IPS-NIHi7 (cell line): ENCODE data around the gene SCIMP.
"Not testable (repeated sequence)": the region's sequence is repeated elsewhere in the genome, so short reads cannot be mapped to it uniquely, and the experiment has no call there.

ENCODE experiments used
- DNase-seq: peaks from one replicate; pipeline ENCODE4 v3.0.0; 2012; ENCODE audit warnings: mixed read lengths; ENCODE audit errors: extremely low spot score

SCIMP gene

DNA sequence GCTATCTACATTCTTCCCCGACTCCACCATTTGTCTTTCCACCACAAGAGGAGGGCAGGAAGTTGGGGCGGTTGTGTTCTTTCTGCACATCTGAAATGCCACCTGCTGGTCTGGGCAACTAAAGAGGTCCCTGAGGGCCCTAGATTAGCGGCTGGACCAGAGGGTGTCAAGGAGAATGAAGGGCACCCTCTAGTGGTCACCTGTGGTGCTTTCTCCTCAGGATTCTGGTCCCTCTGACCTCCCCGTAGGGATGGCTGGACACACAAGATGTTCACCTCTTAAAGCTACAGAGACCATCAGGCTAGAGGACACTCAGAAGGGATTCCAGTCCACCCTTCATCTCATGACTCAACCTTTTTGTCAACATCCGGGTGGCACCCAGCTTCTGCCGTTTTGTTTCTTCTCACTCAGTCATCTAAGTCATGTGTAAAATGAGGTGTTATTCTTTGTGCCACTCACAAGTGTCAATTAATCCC, 2.9 kb upstream of the SCIMP start:
- peak; percentile 94 for DNase-seq

DNA sequence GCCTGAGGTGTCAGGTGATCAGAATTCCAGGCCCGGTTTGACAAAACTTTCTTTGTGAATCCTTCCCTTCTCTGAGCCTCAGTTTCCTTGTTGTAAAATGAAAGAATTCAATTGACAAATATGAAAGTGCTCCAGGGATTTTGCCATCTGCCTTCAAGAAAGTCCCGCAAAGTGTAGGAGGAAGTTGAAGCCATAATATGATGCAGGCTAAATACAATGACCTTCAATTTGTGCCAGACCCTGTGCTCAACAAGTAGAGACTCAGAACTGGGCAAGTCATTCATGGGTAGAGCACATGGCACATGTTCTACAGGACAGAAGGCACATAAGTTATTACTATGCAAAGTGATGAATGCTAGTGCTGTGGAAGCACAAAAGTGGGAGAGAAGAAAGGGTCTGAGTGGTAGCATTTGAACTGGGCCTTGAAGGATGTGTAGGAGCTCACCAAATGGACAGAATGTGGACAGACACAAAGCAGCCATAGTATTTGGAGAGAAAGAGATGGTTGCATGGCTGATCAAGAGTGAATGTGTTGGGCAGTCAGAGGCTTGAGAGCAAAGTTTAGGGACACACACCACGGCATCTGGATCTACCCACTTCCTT, 2.4 kb upstream of the SCIMP start:
- no peak for DNase-seq

GRCh38 chr17:5233492-5233891, 1.2 kb downstream of the SCIMP start:
- DNase-seq = not testable (repeated sequence)

DNA sequence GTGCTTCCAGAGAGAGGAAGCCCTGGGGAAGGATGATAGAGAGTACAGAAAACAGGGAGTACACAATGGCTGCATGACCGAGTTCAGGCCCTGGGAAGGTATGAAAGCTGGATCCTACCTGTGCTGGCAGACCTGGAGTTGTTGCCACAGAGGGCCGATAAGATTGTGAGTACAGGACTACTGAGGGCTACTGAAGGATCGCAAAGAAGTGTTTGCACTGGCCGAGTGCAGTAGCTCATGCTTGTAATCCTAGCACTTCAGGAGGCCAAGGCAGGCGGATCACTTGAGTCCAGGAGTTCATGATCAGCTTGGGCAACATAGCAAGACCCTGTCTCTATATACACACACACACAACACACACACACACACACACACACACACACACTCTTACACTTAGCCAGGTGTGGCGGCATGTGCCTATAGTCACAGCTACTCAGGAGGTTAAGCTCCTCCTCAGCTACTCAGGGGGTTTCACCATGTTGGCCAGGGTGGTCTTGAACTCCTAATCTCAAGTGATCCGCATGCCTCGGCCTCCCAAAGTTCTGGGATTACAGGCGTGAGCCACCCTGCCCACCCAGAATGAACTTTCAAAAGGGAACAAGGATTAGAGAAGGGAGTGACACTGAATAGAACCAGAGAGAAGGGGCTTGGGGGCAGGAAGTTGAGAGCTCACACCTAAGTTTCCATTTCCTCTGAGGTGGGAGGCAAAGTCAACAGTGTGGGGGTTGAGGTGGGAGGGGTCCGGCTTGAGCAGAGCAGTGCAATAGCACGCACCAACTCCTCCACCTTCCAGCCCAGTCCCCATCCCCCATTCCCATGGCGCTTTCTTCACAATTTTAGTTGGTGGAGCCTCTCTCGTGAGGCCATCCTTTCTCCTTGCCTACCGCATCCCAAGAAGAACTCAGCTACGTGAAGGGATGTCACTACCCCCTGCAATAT, 7.5 kb downstream of the SCIMP start:
- DNase-seq = no peak

DNA sequence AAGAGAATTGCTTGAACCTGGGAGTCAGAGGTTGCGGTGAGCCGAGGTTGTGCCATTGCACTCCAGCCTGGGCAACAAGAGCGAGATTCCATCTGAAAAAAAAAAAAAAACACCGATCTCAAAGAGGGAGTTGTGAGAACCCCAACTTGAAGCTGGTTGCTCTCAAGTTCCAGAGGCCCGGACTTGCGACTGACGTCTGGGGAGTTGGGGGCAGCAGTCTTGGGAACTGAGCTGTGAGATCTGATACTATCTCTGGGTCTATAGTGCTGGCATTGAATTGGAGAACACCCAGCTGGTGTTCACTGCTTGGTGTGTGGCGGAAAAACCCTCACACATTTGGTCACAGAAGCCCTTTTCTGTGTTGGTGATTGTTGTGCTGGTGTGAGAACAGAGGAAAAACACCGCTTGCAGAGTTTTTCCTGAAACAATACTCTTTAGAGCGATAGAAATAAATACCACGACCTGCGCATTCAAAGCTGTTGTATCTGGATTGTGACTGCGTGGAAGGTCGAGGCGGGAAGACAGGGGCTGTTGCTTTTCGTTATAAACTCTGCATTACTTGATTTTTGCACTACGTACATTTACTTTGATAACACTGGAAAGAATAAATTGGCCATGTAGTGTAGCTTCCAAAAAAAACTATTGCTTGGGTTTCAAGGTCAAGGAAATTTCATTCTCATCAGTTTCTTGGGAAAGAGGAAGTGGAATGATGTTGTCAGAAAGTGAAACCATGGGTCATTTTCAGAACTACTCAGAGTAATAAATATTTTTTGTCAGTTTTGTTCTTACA, 8.8 kb downstream of the SCIMP start:
- no peak for DNase-seq

- not testable (repeated sequence) for DNase-seq
These were observed 12.7 kb downstream of the SCIMP start for GRCh38 chr17:5221912-5222311.

DNA sequence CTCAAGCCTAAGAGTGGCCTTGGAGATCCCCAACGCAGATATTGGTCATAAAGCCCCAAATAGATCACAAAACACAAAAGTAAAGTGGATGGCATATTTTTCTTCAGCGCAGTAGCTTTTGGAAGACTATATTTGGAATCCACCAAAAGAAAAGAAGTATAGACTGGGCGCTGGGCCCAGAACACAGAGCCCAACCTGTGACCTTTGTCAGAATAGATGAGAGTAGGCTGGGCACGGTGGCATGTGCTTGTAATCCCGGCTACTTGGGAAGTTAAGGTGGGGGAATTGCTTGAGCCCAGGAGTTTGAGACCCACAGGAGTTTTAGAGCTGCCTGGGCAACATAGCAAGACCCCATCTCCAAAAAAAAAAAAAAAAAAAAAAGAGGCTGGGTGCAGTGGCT, 14.6 kb downstream of the SCIMP start:
- DNase-seq = no peak

DNA sequence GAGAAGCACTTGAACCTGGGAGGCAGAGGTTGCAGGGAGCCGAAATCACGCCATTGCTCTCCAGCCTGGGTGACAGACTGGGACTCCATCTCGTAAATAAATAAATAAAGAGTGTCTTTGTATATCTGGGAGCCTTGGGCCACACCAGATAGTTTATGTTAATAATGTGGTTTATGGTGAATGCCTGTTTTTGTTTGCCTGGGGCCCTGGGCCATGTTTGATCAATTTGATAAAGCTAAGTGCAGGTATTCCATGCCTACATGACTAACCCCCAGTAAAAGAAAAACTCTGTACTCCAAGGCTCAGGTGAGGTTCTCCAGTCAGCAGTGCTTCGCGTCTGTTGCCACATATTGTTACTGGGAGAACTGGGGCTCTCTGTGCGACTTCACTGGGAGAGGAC, 15.1 kb downstream of the SCIMP start:
- DNase-seq = no peak

DNA sequence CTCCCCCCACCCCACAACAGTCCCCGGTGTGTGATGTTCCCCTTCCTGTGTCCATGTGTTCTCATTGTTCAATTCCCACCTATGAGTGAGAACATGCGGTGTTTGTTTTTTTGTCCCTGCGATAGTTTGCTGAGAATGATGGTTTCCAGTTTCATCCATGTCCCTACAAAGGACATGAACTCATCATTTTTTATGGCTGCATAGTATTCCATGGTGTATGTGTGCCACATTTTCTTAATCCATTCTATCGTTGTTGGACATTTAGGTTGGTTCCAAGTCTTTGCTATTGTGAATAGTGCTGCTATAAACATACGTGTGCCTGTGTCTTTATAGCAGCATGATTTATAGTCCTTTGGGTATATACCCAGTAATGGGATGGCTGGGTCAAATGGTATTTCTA, 17.1 kb downstream of the SCIMP start:
- not testable (repeated sequence) for DNase-seq

GRCh38 chr17:5211458-5211857, 23.2 kb downstream of the SCIMP start:
- no peak for DNase-seq

DNA sequence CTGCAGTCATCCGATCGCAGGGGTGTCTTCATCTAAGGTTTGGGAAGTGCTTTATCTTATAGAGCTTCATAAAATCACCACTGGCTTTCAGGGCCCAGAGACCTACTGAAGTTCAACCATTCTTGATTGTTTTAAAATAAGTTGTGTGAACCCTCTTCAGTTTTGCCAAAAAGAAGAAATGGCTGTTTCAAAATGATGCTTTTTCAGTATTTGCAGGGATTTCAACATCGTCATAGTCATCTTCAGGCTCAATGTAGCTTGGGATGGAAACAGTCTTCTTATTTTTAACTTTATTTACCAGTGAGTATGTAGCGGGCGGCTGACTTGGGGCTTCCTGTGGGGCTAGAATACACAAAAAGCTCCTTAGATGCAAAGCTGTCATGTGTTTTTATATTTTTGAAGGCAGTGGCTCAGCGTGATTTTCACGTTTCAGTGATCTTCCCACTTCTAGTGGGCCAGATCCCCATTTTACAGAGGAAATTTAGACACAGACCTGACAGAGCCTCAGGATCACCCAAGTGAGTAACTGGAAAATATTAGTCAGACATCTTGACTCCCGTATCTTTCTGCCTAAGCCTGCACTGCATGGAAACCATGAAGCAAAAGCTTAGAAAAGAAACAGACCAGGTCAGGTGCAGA, 23.9 kb downstream of the SCIMP start:
- no peak for DNase-seq

DNA sequence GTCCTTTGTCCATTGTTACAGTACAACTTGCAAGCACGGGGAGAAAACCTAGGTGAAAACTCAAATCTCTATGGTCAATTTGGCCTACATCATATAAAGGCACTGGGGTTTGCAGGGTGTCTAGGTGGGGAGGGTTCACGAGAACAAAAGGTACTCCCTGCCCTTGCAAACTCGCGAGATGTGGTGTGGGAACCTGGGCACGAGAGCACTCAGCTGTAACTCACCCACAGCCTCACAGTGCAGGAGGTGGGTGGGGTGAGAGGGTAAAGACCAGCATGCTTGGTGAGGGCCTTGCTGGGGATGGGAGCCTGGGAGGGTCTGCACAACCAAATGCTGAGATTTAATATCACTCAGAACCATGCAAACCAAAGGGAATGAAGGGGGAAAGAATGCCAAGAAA, 24.6 kb downstream of the SCIMP start:
- no peak for DNase-seq

- DNase-seq = no peak
These were observed 25.3 kb downstream of the SCIMP start for GRCh38 chr17:5209396-5209795.

DNA sequence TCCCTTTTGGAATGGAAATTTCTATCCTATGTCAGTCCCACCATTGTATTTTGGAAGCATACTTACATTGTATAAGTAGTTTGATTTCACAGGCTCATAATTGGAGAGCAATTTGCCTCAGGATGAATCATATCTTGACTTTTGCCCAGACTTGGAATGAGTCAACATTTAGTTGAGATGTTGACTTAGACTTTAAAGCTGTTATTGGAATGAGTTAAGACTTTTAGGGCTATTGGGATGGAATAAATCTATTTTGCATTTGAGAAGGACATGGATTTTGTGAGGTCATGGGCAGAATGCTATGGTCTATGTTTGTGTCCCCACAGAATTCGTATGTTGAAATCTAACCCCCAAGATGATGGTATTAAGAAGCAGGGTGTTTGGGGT, 30.8 kb downstream of the SCIMP start:
- DNase-seq = no peak

DNA sequence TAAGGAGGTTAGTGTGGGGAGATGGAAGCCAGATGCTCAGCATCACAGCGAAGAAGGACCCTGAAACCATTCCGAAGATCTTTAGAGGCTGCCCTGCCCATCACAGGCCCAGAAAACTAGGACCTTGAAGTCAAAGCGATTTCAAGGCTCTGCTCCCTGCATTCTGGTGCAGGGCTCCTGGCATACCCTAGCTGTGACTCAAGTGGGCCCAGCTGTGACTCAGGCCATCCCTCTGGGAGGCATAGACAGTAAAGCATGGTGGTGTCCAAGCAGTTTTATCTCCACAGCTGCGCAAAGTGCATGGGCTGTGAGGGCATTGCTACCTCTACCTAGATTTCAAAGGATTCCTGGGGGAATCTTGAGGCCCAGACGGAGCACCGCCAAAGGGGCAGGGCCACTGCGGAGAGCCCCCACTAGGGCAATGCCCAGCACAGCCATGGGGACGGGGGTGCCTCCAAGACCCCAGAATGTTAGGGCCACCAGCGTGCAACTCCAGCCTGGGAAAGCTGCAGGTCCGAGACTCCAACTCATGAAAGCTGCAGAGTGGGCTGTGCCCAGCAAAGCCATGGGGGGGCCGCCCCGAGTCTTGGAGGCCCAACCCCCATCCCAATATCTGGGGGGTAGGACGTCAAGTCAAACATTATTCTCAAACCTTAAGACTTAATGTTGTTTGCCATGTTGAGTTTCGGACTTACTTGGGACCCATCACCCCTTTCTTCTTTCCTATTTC, 31.3 kb downstream of the SCIMP start:
- DNase-seq = no peak

DNA sequence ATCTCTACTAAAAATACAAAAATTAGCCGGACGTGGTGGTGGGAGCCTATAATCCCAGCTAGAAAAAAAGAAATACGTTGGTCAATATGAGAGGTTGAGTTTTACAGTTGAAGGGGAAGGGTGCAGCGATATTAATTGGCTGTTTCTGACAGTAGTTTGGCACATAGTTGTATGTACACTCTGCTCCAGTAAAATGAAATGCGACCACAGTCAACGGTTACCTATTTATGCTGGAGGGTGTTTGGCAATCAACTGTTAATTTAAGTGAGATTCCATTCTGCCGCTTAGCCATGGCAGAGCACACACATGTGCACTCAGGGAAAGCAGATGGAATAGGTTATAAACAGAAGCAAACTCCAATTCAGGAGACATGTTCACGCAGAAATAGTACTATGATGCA, 33.6 kb downstream of the SCIMP start:
- DNase-seq = no peak

DNA sequence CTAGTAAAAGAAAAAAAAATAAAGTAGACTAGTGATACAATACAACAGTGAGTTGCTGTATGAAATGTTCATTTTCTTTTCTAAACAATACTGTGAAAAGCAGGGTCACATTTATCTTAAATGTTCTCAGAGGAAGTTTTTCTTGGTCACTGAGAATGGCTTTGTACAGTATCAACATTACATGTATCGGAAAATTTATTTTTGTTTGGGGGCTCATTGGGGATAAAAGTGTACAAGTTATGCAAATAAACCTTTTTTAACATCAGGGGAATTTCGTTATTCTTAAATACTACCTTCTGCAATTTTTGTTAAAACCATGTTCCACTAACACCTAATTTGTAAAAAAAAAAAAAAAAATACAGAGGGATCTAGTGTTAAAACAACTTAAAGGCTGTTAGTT, 34.3 kb downstream of the SCIMP start:
- no peak for DNase-seq

- DNase-seq = no peak
These were observed 36.2 kb downstream of the SCIMP start for GRCh38 chr17:5198472-5198871.

GRCh38 chr17:5194346-5194745, 40.3 kb downstream of the SCIMP start:
- no peak for DNase-seq

GRCh38 chr17:5191541-5192417, 42.9 kb downstream of the SCIMP start, which contains the start of gene ZNF594:
TSS of gene ZNF594 (minus strand) at chr17:5191868. CDS start at chr17:5184256, 7,612 bp downstream.
- DNase-seq = peak; percentile 100
